Activated B cell treated with CpG ODN at 0.5 μM for 24 hours (primary cell): ENCODE results near the gene HES6. TPM values are rescaled to one million over a fixed set of nuclear protein-coding genes. Genes with fewer than 3 reads are reported as not detected.

ENCODE experiments used
- ATAC-seq: fragments of 200-7000 bp; cut with Tn5 transposase; one replicate; pipeline ENCODE4 v1.10.0; 2021; ENCODE audit warnings: low read depth, mild to moderate bottlenecking, moderate library complexity
- CTCF ChIA-PET: fragments of 350-600 bp; sonication (Branson Sonifier 250); formaldehyde crosslinking; loops from one replicate; lab custom pipeline; 2021; ENCODE audit warnings: antibody characterized with exemption; lab: Charles Lee
- POLR2A ChIA-PET: fragments of 350-600 bp; sonication (Branson Sonifier 250); formaldehyde crosslinking; loops from one replicate; lab custom pipeline; 2021; ENCODE audit warnings: antibody characterized with exemption; lab: Charles Lee
- DNase-seq: peaks from one replicate; pipeline ENCODE4 v3.0.0; 2022
- H3K27ac Mint-ChIP-seq: one replicate; pipeline ENCODE4 v1.8.0; 2020; ENCODE audit warnings: mixed read lengths
- H3K27me3 Mint-ChIP-seq: one replicate; pipeline ENCODE4 v1.8.0; 2021; ENCODE audit warnings: mixed read lengths
- H3K36me3 Mint-ChIP-seq: one replicate; pipeline ENCODE4 v1.8.0; 2021; ENCODE audit warnings: low read depth, mixed read lengths
- H3K4me1 Mint-ChIP-seq: one replicate; pipeline ENCODE4 v1.8.0; 2021; ENCODE audit warnings: mixed read lengths
- H3K4me3 Mint-ChIP-seq: one replicate; pipeline ENCODE4 v1.8.0; 2020; ENCODE audit warnings: mild to moderate bottlenecking, mixed read lengths
- H3K9me3 Mint-ChIP-seq: one replicate; pipeline ENCODE4 v1.8.0; 2020; ENCODE audit warnings: mixed read lengths
- intact Hi-C: fragments of 100-400 bp; cut with micrococcal nuclease; formaldehyde crosslinking; loops from one replicate; pipeline ENCODE4 v1.15.1; 2024
- total RNA-seq: library from RNA; stranded (reverse); gene quantifications from 2 replicates; pipeline ENCODE4 v1.2.3, GENCODE V29; 2022
- TF ChIP-seq, protein P1 (sequence below): fragments of 200-600 bp; IDR thresholded peaks from one replicate; pipeline ENCODE4 v1.8.0; 2022; ENCODE audit warnings: antibody characterized with exemption, mild to moderate bottlenecking

The HES6 gene
- total RNA-seq, 1 donor from 2014 or later: 5.0 TPM

DNA sequence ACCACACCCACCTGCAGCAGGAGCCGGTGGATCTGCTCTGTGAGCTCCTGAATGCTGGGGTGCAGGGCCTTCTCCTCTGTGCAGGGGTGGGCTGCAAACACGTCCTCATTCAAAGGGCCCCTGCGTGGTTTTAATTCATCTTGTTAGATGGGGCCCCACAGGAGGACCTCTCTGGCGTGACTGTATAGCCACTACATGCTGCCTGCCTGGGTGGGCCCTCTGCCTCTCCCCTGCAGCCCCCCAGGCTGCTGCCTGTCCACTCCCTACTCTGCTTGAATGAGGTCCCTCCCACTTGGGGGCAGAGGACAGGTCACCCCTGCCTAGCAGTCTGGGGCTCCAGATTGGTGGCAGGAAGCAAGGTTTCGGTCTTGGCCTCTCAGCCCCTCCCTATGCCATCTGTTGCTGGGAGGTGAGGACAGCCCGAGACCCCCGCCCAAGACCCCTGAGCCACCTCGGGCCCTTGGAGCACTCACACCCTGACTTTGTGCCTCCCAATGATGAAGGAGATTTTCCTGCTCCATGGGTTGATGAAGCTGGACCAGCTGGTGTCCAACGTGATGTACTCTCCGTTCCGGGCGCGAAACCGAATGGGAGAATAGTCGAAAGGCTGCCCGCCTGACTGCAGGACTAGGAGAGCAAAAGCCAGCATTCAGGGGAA is 22.0 kb upstream of the HES6 start:
- DNase-seq: no peak
- H3K27me3 Mint-ChIP-seq: no peaks in the 10 kb centered on the region
- no peak for ATAC-seq
- H3K36me3 Mint-ChIP-seq: peaks cover 56% of the 10 kb centered on the region
- TF ChIP-seq, protein P1, sequence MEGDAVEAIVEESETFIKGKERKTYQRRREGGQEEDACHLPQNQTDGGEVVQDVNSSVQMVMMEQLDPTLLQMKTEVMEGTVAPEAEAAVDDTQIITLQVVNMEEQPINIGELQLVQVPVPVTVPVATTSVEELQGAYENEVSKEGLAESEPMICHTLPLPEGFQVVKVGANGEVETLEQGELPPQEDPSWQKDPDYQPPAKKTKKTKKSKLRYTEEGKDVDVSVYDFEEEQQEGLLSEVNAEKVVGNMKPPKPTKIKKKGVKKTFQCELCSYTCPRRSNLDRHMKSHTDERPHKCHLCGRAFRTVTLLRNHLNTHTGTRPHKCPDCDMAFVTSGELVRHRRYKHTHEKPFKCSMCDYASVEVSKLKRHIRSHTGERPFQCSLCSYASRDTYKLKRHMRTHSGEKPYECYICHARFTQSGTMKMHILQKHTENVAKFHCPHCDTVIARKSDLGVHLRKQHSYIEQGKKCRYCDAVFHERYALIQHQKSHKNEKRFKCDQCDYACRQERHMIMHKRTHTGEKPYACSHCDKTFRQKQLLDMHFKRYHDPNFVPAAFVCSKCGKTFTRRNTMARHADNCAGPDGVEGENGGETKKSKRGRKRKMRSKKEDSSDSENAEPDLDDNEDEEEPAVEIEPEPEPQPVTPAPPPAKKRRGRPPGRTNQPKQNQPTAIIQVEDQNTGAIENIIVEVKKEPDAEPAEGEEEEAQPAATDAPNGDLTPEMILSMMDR: no peak
- CTCF ChIA-PET: interaction anchor here (1.9 kb wide), 1 partner anchor 293 kb away, joined by 5 read pairs; no protein-coding TSS in a partner anchor
- H3K4me1 Mint-ChIP-seq: peaks cover 3% of the 10 kb centered on the region
- POLR2A ChIA-PET: interaction anchor here (1.1 kb wide), 1 partner anchor 102 kb away, joined by 3 read pairs; no protein-coding TSS in a partner anchor
- H3K9me3 Mint-ChIP-seq: no peaks in the 10 kb centered on the region
- no peak overlapping the region for H3K27ac Mint-ChIP-seq
- intact Hi-C loops: loop anchor here (2.0 to 10.0 kb wide), 3 partner anchors 27 to 487 kb away; partner anchors contain the start of gene PER2
- no peak overlapping the region for H3K4me3 Mint-ChIP-seq

DNA sequence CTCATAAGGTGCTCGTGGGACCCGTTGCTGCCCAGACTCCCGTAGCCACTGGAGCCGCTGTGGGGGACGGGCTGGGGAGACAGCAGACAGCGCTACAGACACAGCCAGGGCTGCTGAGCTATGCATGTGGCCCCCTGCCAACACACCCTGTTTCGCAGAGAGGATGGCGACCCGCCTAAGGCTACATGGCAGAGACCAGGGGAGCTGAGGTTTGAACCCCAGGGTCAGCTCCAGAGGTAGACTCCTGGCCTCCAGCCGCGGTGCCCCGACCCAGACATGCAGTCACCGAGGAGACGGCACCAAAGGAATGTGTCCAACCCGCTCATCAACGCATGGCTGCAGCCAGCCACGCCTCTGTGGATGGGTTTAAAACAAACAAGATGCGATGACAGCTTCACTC is 21.0 kb upstream of the HES6 start:
- intact Hi-C loops: loop anchor here (10.0 kb wide), 1 partner anchor 486 kb away; no protein-coding TSS in a partner anchor
- no peaks in the 10 kb centered on the region for H3K27me3 Mint-ChIP-seq
- POLR2A ChIA-PET: no interaction called here
- H3K4me1 Mint-ChIP-seq: peaks cover 3% of the 10 kb centered on the region
- TF ChIP-seq, protein P1: no peak
- H3K36me3 Mint-ChIP-seq: peaks cover 61% of the 10 kb centered on the region
- ATAC-seq: no peak
- no peaks in the 10 kb centered on the region for H3K9me3 Mint-ChIP-seq
- no peak overlapping the region for H3K4me3 Mint-ChIP-seq
- no peak overlapping the region for H3K27ac Mint-ChIP-seq
- DNase-seq: no peak
- CTCF ChIA-PET: interaction anchor here (0.8 kb wide), 1 partner anchor 40 kb away, joined by 3 read pairs; no protein-coding TSS in a partner anchor

DNA sequence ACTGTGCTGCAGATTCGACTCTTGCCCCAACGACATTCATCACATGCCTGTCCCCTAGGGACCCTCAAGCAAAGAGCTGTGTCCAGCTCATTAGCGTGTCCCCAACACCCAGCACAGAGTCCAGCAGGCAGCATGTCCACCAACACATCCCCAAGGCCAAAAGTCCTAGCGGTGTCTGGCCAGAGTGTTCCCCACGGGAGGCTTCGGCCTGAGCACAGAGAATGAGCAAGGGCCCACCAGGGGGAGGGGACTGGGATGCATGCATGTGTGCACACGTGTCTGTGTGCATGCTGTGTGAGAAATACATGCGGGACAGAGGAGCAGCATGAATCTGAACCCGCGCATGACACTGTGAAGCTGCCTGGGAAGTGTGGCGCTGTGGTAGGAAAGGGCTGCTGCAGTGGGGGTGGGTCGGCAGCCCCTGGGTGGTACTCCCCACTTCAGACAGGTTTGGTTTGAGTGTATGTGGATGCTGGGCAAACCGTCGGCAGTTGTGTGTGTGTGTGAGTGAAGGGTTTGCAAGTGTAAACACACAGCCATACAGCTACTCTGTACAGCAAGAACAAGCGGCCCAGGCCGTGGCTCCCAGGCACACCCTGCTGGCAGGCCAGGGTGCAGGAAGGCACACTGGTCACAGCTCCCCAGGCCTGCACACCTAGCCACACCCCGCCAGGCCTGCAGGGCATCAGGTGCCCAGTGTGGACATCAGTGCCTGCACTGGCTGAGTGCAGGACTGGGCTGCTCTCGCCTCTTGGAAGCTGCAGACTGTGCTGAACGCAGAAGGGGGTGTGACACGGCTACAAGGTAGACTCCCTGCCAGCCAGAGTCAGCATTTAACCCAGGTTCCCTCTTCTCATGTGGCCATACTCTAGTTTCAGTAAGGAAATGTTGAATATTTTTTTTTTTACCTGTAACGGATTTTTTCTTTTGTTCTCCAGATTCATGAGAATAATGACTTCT is 19.5 kb upstream of the HES6 start:
- no peaks in the 10 kb centered on the region for H3K9me3 Mint-ChIP-seq
- intact Hi-C loops: loop anchor here (5.0 to 10.0 kb wide), 2 partner anchors 485 to 528 kb away; no protein-coding TSS in a partner anchor
- peaks cover 3% of the 10 kb centered on the region for H3K4me1 Mint-ChIP-seq
- no peak overlapping the region for H3K27ac Mint-ChIP-seq
- no peak overlapping the region for H3K4me3 Mint-ChIP-seq
- no peaks in the 10 kb centered on the region for H3K27me3 Mint-ChIP-seq
- H3K36me3 Mint-ChIP-seq: peaks cover 73% of the 10 kb centered on the region
- TF ChIP-seq, protein P1: no peak
- DNase-seq: no peak
- ChIA-PET POLR2A (interaction anchor here (0.6 to 0.7 kb wide), 2 partner anchors 30 to 393 kb away, joined by 3 read pairs; no protein-coding TSS in a partner anchor), CTCF (no interaction called here)
- ATAC-seq: no peak

DNA sequence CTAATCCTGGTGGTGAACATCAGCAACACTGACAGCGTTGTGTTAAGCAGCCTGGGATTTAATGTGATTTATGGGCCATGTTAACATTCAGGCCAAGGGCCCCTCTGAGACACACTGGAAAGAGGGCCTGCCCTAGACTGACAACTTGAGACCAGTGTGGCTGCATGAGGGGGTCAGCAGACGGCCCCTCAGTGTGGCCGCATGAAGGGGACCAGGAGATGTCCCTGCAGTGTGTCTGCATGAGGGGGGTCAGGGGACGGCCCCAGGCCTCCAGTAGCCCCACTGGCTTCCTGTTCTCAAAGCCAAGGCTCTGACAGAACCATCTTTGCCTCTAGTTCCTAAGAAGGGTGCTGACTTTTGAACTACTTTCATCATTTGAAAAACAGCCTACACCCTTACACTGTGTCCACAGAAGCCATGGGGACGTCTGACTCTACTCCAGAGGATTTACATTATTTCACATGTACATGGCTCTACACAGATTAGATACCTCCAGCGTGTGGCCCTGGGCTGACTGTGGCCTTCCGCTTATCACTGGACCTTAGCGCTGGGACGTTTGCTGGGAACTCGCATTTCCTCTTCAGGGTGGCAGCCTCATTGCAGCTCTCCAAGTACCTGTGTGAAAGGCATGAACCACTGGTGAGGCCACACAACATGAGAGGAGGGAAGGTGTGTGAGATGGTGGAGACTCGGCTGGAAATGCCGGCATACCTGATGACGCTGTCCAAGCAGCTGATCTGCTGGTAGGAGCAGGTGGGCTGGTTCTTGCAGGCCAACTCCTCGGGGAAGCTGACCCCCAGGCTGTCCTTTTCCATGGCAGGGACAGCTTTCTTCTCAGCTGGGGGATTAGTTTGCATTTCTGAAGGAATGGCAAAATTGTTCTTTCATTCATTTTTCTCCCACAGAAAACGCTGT is 18.2 kb upstream of the HES6 start:
- intact Hi-C loops: loop anchor here (5.0 kb wide), 1 partner anchor 529 kb away; no protein-coding TSS in a partner anchor
- DNase-seq (no peak), ATAC-seq (no peak)
- Mint-ChIP-seq H3K27ac (no peak overlapping the region), H3K9me3 (no peaks in the 10 kb centered on the region), H3K4me3 (no peak overlapping the region), H3K4me1 (no peaks in the 10 kb centered on the region), H3K36me3 (peaks cover 73% of the 10 kb centered on the region), H3K27me3 (no peaks in the 10 kb centered on the region)
- ChIA-PET CTCF (interaction anchor here (1.6 kb wide), 1 partner anchor 335 kb away, joined by 3 read pairs; no protein-coding TSS in a partner anchor), POLR2A (interaction anchor here (0.6 kb wide), 1 partner anchor 32 kb away, joined by 3 read pairs; no protein-coding TSS in a partner anchor)
- TF ChIP-seq, protein P1: no peak
